Smooth muscle cell (in vitro differentiated cells): ENCODE data around the gene MIEF1. TPM values are rescaled to one million over a fixed set of nuclear protein-coding genes. Genes with fewer than 3 reads are reported as not detected.

ENCODE experiments used
- DNase-seq: peaks from one replicate; lab custom pipeline; 2025; ENCODE audit not compliant: unreplicated experiment; lab: John Stamatoyannopoulos, UW
- H2AFZ ChIP-seq: fragments of 200-600 bp; sonication (generic); 2 replicates; pipeline ENCODE4 v1.6.0; 2016; ENCODE audit warnings: antibody characterized with exemption, low read depth, mild to moderate bottlenecking
- H3F3A ChIP-seq: fragments of 200-600 bp; sonication (generic); 2 replicates; pipeline ENCODE4 v1.6.0; 2017; ENCODE audit warnings: antibody characterized with exemption, low read depth
- H3K27ac ChIP-seq: fragments of 200-600 bp; sonication (generic); 2 replicates; pipeline ENCODE4 v1.5.1; 2016; ENCODE audit warnings: low read depth, mild to moderate bottlenecking
- H3K27me3 ChIP-seq: fragments of 200-600 bp; sonication (generic); 2 replicates; pipeline ENCODE4 v1.6.1; 2016; ENCODE audit warnings: low read depth, mild to moderate bottlenecking
- H3K36me3 ChIP-seq: fragments of 200-600 bp; sonication (generic); 2 replicates; pipeline ENCODE4 v1.5.1; 2016; ENCODE audit warnings: low read depth
- H3K4me1 ChIP-seq: fragments of 200-600 bp; sonication (generic); 2 replicates; pipeline ENCODE4 v1.5.1; 2016; ENCODE audit warnings: low read depth
- H3K4me2 ChIP-seq: fragments of 200-600 bp; sonication (generic); 2 replicates; pipeline ENCODE4 v1.6.0; 2016; ENCODE audit warnings: mild to moderate bottlenecking
- H3K4me3 ChIP-seq: fragments of 200-600 bp; sonication (generic); 2 replicates; pipeline ENCODE4 v1.5.1; 2016; ENCODE audit warnings: mild to moderate bottlenecking
- H3K79me2 ChIP-seq: fragments of 200-600 bp; sonication (generic); 2 replicates; pipeline ENCODE4 v1.6.0; 2016; ENCODE audit warnings: low read depth, mild to moderate bottlenecking
- H3K9ac ChIP-seq: fragments of 200-600 bp; sonication (generic); 2 replicates; pipeline ENCODE4 v1.6.0; 2016; ENCODE audit warnings: low read depth
- H3K9me3 ChIP-seq: fragments of 200-600 bp; sonication (generic); replicated peaks from 2 replicates; pipeline ENCODE4 v1.5.1; 2016; ENCODE audit warnings: low read depth
- H4K20me1 ChIP-seq: fragments of 200-600 bp; sonication (generic); 2 replicates; pipeline ENCODE4 v1.6.0; 2016; ENCODE audit warnings: low read depth
- CTCF ChIP-seq: fragments of 200-600 bp; sonication (generic); IDR thresholded peaks from 2 replicates; pipeline ENCODE4 v1.5.1; 2017; ENCODE audit warnings: borderline replicate concordance, mild to moderate bottlenecking, antibody characterized with exemption; ENCODE audit not compliant: insufficient read depth, poor library complexity, severe bottlenecking
- WGBS: methylation state at CpG from one replicate; pipeline ENCODE4 v1.1.7; 2016; ENCODE audit warnings: low lambda C conversion rate; 5-methylcytosine and 5-hydroxymethylcytosine counted together
- polyA plus RNA-seq: library from polyadenylated mRNA; unstranded; fragments of >200 nt; fragmentation: Nextera tagmentation; extraction: Ambion mirVana; gene quantifications from 2 replicates; pipeline ENCODE4 v1.2.1, GENCODE V29; 2016
- total RNA-seq: library from RNA; depleted of rRNA; stranded (reverse); fragments of >200 nt; gene quantifications from 2 replicates; pipeline ENCODE4 v1.2.3, GENCODE V29; 2014

Gene MIEF1
- total and polyA plus RNA-seq, 2 experiments from 2014 or later: 11.1 to 14.5 TPM

GRCh38 chr22:39490966-39491680 lies 11.0 kb upstream of the MIEF1 start:
- no peaks in the 10 kb centered on the region for H3K79me2 ChIP-seq
- WGBS: 94% methylated on average over 9 of the region's 9 CpGs
- no peak overlapping the region for H3K4me2 ChIP-seq
- no peaks in the 10 kb centered on the region for H3K36me3 ChIP-seq
- no peak overlapping the region for H3K27ac ChIP-seq
- peaks cover 25% of the 10 kb centered on the region for H4K20me1 ChIP-seq
- H3K4me3 ChIP-seq: no peak overlapping the region
- H3K9me3 ChIP-seq: no peaks in the 10 kb centered on the region
- DNase-seq: no peak
- peaks cover 3% of the 10 kb centered on the region for H3K4me1 ChIP-seq
- H3F3A ChIP-seq: peaks cover 12% of the 10 kb centered on the region
- no peaks in the 10 kb centered on the region for H3K27me3 ChIP-seq
- H2AFZ ChIP-seq: no peak overlapping the region
- no peak overlapping the region for H3K9ac ChIP-seq
- TF ChIP-seq CTCF: no peak

- Histone ChIP-seq H4K20me1 (peaks cover 21% of the 10 kb centered on the region), H3K9me3 (no peaks in the 10 kb centered on the region), H3K4me3 (no peak overlapping the region), H3K36me3 (no peaks in the 10 kb centered on the region), H3K4me2 (no peak overlapping the region), H3K27me3 (no peaks in the 10 kb centered on the region), H3K9ac (no peak overlapping the region), H3K79me2 (no peaks in the 10 kb centered on the region), H2AFZ (no peak overlapping the region), H3K4me1 (peaks cover 4% of the 10 kb centered on the region), H3F3A (peaks cover 12% of the 10 kb centered on the region), H3K27ac (no peak overlapping the region)
- no peak for DNase-seq
- 95% methylated on average over 6 of the region's 6 CpGs for WGBS
- no peak for TF ChIP-seq CTCF
Observed at GRCh38 chr22:39491696-39492095, 10.4 kb upstream of the MIEF1 start.

DNA sequence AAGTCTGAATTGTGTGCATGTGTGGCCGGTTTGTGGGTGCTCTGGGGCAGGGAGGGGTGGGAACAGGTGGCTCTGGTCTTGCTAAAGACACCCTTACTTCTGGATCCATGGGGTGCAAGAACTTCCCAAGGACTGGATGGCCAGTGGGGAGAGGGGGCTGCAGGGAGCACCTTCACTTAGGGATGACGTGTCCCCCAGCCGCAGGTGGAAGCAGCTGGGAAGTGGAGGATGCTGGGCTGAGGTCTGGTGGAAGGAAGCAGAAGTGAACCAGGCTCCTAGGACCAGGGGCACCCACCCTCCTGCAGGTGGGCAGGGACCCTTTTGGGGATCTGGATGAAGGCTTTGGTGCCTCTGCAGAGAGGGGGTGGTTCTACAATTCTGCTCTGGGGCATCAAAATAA lies 9.9 kb upstream of the MIEF1 start:
- Histone ChIP-seq H4K20me1 (peaks cover 17% of the 10 kb centered on the region), H3K27me3 (no peaks in the 10 kb centered on the region), H3K4me2 (no peak overlapping the region), H3K36me3 (no peaks in the 10 kb centered on the region), H3K9ac (no peak overlapping the region), H2AFZ (no peak overlapping the region), H3K9me3 (no peaks in the 10 kb centered on the region), H3K79me2 (no peaks in the 10 kb centered on the region), H3F3A (peaks cover 12% of the 10 kb centered on the region), H3K4me3 (no peak overlapping the region), H3K4me1 (peaks cover 4% of the 10 kb centered on the region), H3K27ac (no peak overlapping the region)
- TF ChIP-seq CTCF: no peak
- DNase-seq: no peak
- WGBS: 100% methylated on average over 3 of the region's 3 CpGs

- Histone ChIP-seq H4K20me1 (peaks cover 17% of the 10 kb centered on the region), H3K27me3 (no peaks in the 10 kb centered on the region), H3K4me2 (peak overlapping the region; percentile 33), H3F3A (peaks cover 12% of the 10 kb centered on the region), H3K4me3 (no peak overlapping the region), H3K4me1 (peaks cover 8% of the 10 kb centered on the region), H3K27ac (peak overlapping the region; percentile 48), H3K9me3 (no peaks in the 10 kb centered on the region), H2AFZ (no peak overlapping the region), H3K9ac (no peak overlapping the region), H3K79me2 (no peaks in the 10 kb centered on the region), H3K36me3 (no peaks in the 10 kb centered on the region)
- no peak for DNase-seq
- no peak for TF ChIP-seq CTCF
- WGBS: 47% methylated on average over 4 of the region's 4 CpGs
Observed at GRCh38 chr22:39493759-39494158, 8.3 kb upstream of the MIEF1 start.
